Stimulated activated CD8-positive, alpha-beta memory T cell treated with anti-CD3 and anti-CD28 coated beads, Interleukin-15, amount 100 ng/mL, for 4 hours (primary cell): ENCODE results near the gene AP1G2.

Source experiments
- DNase-seq, 2 donors: peaks; one replicate each; pipeline ENCODE4 v3.0.0-alpha.2; 2020; ENCODE audit warnings: low read depth in 2 of 2

The AP1G2 gene

GRCh38 chr14:23520899-23521533 is 46.6 kb downstream of the AP1G2 start:
- DNase-seq: no peak

- no peak for DNase-seq
Observed at GRCh38 chr14:23518709-23519108, 48.9 kb downstream of the AP1G2 start.

GRCh38 chr14:23517650-23518326 is 49.8 kb downstream of the AP1G2 start:
- no peak for DNase-seq

GRCh38 chr14:23514644-23514957 is 53.0 kb downstream of the AP1G2 start:
- no peak for DNase-seq

GRCh38 chr14:23513818-23514643 is 53.6 kb downstream of the AP1G2 start:
- DNase-seq: no peak

- DNase-seq: no peak
Observed at GRCh38 chr14:23513005-23513817, 54.4 kb downstream of the AP1G2 start.

- DNase-seq: no peak
Observed at GRCh38 chr14:23512156-23512555, 55.4 kb downstream of the AP1G2 start.
